SU-DHL-6 (cell line): ENCODE measurements around the gene VTI1A.

Experiments used
- H2AFZ ChIP-seq: fragments of 200-600 bp; sonication (generic); 2 replicates; pipeline ENCODE4 v1.6.1; 2014; ENCODE audit warnings: low read depth, mild to moderate bottlenecking, moderate library complexity, mixed read lengths, antibody characterized with exemption, low read length; ENCODE audit not compliant: severe bottlenecking
- H3F3A ChIP-seq: fragments of 200-600 bp; shearing (Covaris generic); 2 replicates; pipeline ENCODE4 v1.6.0; 2016; ENCODE audit warnings: antibody characterized with exemption, mild to moderate bottlenecking; ENCODE audit not compliant: insufficient read depth
- H3K27ac ChIP-seq: fragments of 200-600 bp; sonication (generic); 2 replicates; pipeline ENCODE4 v1.5.1; 2016; ENCODE audit warnings: low read depth, mild to moderate bottlenecking, low read length, moderate library complexity, mixed read lengths
- H3K27me3 ChIP-seq: fragments of 200-600 bp; sonication (generic), shearing (Covaris generic); 2 replicates; pipeline ENCODE4 v1.6.0; 2014; ENCODE audit warnings: mild to moderate bottlenecking, low read length
- H3K36me3 ChIP-seq: fragments of 200-600 bp; sonication (generic); 2 replicates; pipeline ENCODE4 v1.6.1; 2014; ENCODE audit warnings: mild to moderate bottlenecking, low read length, mixed read lengths
- H3K4me2 ChIP-seq: fragments of 300-600, 200-600 bp; shearing (Covaris generic), sonication (generic); 2 replicates; pipeline ENCODE4 v1.6.0; 2014; ENCODE audit warnings: low read length, low read depth, mild to moderate bottlenecking; ENCODE audit not compliant: poor library complexity, severe bottlenecking
- H3K4me3 ChIP-seq: fragments of 200-600 bp; sonication (generic); 2 replicates; pipeline ENCODE4 v1.5.1; 2014; ENCODE audit warnings: antibody characterized with exemption, low read length, mild to moderate bottlenecking, mixed read lengths; ENCODE audit not compliant: insufficient read depth, poor library complexity, severe bottlenecking
- H3K79me2 ChIP-seq: fragments of 200-600 bp; sonication (generic); 2 replicates; pipeline ENCODE4 v1.6.1; 2014; ENCODE audit warnings: mild to moderate bottlenecking, low read length, moderate library complexity; ENCODE audit not compliant: insufficient read depth
- H3K9ac ChIP-seq: fragments of 200-600 bp; sonication (generic); 2 replicates; pipeline ENCODE4 v1.7.0; 2014; ENCODE audit warnings: mild to moderate bottlenecking, low read length
- H3K9me2 ChIP-seq: fragments of 200-600 bp; sonication (generic); replicated peaks from 2 replicates; pipeline ENCODE4 v1.6.1; 2014; ENCODE audit warnings: low read length; ENCODE audit not compliant: insufficient read depth
- H3K9me3 ChIP-seq: fragments of 200-600 bp; sonication (generic); 2 replicates; pipeline ENCODE4 v1.6.1; 2014; ENCODE audit warnings: low read length, mixed read lengths; ENCODE audit not compliant: insufficient read depth
- H4K20me1 ChIP-seq: fragments of 200-600 bp; sonication (generic); 2 replicates; pipeline ENCODE4 v1.6.1; 2014; ENCODE audit warnings: low read depth, mild to moderate bottlenecking, antibody characterized with exemption, low read length, moderate library complexity, mixed read lengths
- CTCF ChIP-seq: fragments of 200-600 bp; sonication (generic); IDR thresholded peaks from one replicate; pipeline ENCODE4 v1.5.1; 2017; ENCODE audit warnings: antibody characterized with exemption, mild to moderate bottlenecking, low read length, moderate library complexity; ENCODE audit not compliant: insufficient read depth, poor library complexity, severe bottlenecking
- EZH2phosphoT487 ChIP-seq: fragments of 200-600 bp; sonication (generic), shearing (Covaris generic); conservative IDR thresholded peaks from 2 replicates; pipeline ENCODE4 v1.6.1; 2018; ENCODE audit warnings: mild to moderate bottlenecking, antibody characterized with exemption, low read length, moderate library complexity, mixed read lengths

The VTI1A gene

GRCh38 chr10:112622786-112623185 lies 175.8 kb downstream of the VTI1A start:
- H3K27me3 ChIP-seq, result no peaks in the 10 kb centered on the region
- H3K79me2 ChIP-seq, result no peaks in the 10 kb centered on the region
- no peaks in the 10 kb centered on the region for H3K36me3 ChIP-seq
- no peak overlapping the region for H3K9ac ChIP-seq
- no peak overlapping the region for H2AFZ ChIP-seq
- H4K20me1 ChIP-seq, result no peaks in the 10 kb centered on the region
- H3K9me2 ChIP-seq, result no peaks in the 10 kb centered on the region
- TF ChIP-seq EZH2phosphoT487 (no peak), CTCF (no peak)
- H3K4me3 ChIP-seq, result no peak overlapping the region
- no peaks in the 10 kb centered on the region for H3K9me3 ChIP-seq
- no peaks in the 10 kb centered on the region for H3F3A ChIP-seq
- H3K27ac ChIP-seq, result no peak overlapping the region
- no peak overlapping the region for H3K4me2 ChIP-seq

DNA sequence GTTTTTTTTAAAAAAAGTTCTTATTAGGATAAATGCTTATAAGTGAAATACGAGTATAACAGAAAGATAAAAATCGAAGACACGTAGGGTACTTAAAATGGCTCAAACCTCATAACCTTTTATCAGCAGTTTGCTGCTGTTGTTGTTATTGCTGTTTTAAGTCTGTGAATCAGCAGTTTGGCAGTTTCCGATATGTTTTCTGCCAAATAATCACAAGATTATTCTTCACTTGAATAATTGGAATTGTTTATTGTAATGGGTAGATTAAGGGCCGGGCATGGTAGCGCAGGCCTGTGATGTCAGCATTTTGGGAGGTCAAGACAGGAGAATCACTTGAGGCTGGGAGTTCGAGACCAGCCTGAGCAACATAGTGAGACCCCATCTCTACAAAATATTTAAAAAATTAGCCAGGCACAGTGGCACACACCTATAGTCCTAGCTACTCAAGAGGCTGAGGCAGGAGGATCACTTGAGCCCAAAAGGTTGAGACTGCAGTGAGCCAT lies 177.6 kb downstream of the VTI1A start:
- no peaks in the 10 kb centered on the region for H3K9me3 ChIP-seq
- no peak overlapping the region for H3K4me2 ChIP-seq
- H3K79me2 ChIP-seq, result no peaks in the 10 kb centered on the region
- no peak overlapping the region for H3K27ac ChIP-seq
- H3K36me3 ChIP-seq, result no peaks in the 10 kb centered on the region
- no peak overlapping the region for H2AFZ ChIP-seq
- no peaks in the 10 kb centered on the region for H3K9me2 ChIP-seq
- H3F3A ChIP-seq, result no peaks in the 10 kb centered on the region
- no peak overlapping the region for H3K4me3 ChIP-seq
- H3K27me3 ChIP-seq, result no peaks in the 10 kb centered on the region
- H4K20me1 ChIP-seq, result no peaks in the 10 kb centered on the region
- no peak overlapping the region for H3K9ac ChIP-seq
- TF ChIP-seq CTCF, result no peak
- no peak for TF ChIP-seq EZH2phosphoT487

DNA sequence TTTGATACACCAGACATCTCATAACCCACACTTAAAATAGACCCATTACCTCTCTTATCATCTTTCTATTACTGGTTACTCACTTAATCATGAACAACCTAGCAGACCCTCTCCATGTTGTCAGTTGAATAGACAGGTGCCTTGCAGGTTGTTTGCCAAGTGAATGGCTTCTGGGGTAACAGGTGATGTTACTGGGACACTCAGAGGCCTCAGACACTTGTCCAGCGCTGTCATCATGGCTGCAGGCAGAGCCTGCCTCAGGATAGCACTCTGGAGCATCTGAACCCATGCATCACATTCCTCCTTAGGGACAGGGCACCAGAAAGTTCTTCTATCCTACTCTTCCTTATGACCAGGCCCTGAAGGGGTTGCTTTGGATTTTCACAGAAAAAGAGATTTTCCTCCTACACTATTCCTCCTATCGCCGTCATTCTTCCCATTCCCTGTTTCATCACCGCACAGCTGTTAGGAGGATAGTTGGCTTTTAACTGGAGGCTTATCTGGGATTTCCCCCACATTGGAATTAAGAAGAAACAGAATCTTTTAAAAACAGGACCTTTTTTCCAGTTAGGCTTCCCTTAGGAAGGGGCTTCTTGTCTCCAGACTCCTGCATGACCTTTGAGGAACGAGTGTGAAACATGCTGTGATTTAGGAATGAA lies 182.1 kb downstream of the VTI1A start:
- Histone ChIP-seq H3F3A (no peaks in the 10 kb centered on the region), H3K79me2 (no peaks in the 10 kb centered on the region), H3K9me3 (no peaks in the 10 kb centered on the region), H2AFZ (no peak overlapping the region), H3K4me3 (no peak overlapping the region), H3K9me2 (no peaks in the 10 kb centered on the region), H3K36me3 (no peaks in the 10 kb centered on the region), H3K9ac (no peak overlapping the region), H3K27me3 (no peaks in the 10 kb centered on the region), H4K20me1 (no peaks in the 10 kb centered on the region), H3K4me2 (no peak overlapping the region), H3K27ac (no peak overlapping the region)
- TF ChIP-seq CTCF, result no peak
- no peak for TF ChIP-seq EZH2phosphoT487
